VCaP (cell line): ENCODE results near the gene DCXR.

ENCODE experiments used
- H3K27ac ChIP-seq: fragments of 450-650 bp; 2 replicates; pipeline ENCODE4 v1.5.1; 2017
- TF ChIP-seq, protein P1 (sequence below): fragments of 450-650 bp; conservative IDR thresholded peaks from 2 replicates; pipeline ENCODE4 v1.5.1; 2017; ENCODE audit warnings: mild to moderate bottlenecking, moderate library complexity

Gene DCXR

DNA sequence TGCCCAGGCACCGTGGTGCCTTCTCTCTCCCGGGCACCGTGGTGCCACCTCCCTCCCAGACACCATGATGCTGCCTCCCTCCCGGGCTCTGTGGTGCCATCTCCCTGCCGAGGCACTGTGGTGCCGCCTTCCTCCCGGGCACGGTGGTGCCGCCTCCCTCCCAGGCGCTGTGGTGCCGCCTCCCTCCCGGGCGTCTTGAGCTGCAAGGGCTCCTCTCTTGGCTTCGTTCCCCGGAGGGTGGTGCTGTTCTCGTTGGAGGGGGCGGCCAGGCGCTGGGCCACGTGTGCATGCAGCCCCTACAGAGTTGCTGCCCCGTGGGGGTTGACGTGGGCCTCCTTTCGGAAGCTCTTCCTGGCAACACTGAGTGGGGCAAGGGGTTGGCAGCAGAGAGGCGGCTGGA is 23.1 kb downstream of the DCXR start:
- TF ChIP-seq, protein P1, sequence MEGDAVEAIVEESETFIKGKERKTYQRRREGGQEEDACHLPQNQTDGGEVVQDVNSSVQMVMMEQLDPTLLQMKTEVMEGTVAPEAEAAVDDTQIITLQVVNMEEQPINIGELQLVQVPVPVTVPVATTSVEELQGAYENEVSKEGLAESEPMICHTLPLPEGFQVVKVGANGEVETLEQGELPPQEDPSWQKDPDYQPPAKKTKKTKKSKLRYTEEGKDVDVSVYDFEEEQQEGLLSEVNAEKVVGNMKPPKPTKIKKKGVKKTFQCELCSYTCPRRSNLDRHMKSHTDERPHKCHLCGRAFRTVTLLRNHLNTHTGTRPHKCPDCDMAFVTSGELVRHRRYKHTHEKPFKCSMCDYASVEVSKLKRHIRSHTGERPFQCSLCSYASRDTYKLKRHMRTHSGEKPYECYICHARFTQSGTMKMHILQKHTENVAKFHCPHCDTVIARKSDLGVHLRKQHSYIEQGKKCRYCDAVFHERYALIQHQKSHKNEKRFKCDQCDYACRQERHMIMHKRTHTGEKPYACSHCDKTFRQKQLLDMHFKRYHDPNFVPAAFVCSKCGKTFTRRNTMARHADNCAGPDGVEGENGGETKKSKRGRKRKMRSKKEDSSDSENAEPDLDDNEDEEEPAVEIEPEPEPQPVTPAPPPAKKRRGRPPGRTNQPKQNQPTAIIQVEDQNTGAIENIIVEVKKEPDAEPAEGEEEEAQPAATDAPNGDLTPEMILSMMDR, result no peak
- H3K27ac ChIP-seq, result no peak overlapping the region

DNA sequence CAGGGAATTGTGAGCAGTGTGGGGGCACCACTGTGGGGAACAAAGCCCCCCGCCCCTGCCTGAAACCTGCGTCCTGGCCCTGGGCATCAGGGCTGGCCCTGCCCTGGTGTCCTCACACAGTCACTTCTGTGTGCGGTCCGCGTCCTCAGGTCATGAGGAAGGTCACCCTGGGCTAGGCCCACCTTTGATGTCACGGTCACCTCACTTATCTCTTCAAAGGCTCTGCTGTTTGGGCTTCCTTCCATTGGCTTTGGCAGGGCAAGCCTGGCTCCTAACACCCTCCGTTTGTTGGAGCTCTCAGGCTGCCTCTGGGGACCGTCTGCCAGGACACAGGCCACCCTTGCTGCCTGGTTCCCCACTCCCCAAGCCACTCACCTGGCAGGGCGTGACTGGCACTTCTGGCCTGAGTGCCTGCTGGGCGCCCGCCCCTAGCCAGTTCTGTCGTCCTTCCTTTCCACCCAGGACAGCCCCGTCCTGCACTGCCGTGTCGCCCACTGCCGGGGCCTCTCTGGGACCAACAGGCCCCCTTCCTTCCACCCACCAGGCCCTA is 23.6 kb downstream of the DCXR start:
- TF ChIP-seq, protein P1, result no peak
- H3K27ac ChIP-seq, result no peak overlapping the region

DNA sequence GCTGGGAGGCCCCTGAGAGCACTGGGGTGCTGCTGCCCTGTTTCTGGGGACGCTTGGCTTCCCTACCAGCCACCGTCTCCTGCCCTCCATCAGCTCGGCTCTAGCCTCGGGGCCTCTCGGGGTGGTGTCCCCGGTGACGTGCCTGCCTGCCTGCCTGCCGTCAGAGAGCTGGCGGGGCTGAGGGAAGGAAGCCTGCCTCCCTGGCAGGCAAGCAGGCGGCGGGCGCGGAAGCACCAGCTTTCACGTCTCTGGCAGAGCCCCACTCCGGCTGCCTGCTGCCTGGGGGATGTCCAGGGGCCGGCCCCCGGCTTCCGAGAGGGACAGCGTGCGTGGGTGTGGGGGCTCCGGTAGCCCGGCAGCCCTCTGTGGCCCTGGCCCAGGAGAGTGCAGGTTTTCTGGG is 24.2 kb downstream of the DCXR start:
- TF ChIP-seq, protein P1, result no peak
- no peak overlapping the region for H3K27ac ChIP-seq

DNA sequence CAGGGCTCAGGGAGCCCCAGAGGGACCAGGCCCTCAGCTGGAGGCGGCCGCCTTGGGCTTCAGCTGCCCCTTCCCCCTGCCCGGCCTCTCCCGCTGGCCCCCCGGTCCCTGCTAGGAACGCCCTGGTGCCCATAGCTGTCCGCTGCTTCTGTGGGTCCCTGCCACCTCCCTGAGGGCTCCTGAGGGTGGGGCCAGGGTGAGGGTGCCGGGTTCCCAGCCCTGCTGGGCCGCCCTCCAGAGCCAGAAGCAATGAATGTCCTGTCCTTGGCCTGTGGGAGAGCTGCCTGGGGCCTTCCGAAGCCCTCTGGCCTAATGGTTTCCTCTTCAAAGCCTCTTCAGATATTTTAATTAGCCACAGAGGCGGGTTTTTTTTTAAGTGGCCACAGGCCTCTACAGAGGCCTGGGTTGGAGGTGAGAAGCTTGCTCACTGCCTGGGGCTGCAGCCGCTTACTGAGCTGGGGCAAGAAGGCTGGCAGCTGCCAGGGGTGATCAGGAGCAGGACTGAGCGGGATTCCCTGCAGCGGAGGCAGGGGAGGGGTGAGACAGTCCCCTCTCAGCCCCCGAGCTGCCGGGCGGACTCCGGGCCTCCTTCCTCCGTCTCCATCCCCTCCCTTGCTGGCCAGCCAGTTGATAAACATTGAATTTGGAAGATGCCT is 24.7 kb downstream of the DCXR start:
- TF ChIP-seq, protein P1, result no peak
- no peak overlapping the region for H3K27ac ChIP-seq

DNA sequence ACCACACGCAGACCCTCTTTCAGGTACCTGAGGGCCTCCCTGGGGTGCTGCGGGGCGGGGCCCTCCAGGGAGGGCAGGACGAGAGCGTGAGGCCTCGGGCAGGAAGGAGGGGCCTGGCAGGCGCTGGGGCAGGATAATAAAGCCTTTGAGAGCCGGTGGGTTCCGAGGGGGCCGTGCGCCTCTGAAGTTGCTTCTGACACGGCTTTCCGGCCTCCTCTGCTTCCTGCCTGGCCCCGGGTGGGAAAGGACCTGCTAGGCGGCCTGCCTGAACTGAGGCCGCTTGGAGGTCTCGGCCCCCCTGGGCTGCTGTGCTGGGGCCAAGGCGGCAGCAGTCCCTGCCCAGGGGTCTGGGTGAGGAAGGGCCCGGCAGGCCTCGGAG is 25.2 kb downstream of the DCXR start:
- H3K27ac ChIP-seq, result no peak overlapping the region
- TF ChIP-seq, protein P1, result no peak

DNA sequence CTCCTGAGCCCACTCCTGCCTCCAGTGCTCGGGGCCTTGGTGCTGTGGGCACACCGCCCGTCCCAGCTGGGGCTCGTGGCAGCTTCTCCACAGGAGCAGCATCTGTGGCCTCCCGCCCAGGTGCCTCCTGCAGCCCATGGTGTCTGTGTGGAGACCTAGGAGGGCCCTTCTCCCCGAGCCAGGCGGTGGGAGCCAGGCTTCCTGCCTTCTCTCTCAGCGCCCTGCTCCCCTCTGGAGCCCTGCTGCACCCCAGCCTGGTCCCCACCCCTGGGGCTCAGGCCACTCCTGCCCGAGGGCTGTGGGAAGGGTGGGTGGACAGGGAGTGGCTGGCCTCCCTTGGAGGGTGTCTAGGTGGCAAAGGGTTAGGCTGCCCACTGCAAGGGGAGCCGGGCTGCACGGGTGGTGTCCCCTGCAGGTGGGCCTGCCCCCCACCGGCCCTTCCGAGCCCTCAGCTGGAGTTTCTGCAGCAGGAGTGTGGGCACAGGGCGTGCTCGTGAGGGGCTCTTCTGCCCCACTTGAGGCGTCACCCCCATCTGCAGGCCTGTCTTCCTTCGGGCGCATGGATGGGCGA is 25.8 kb downstream of the DCXR start:
- TF ChIP-seq, protein P1, result no peak

DNA sequence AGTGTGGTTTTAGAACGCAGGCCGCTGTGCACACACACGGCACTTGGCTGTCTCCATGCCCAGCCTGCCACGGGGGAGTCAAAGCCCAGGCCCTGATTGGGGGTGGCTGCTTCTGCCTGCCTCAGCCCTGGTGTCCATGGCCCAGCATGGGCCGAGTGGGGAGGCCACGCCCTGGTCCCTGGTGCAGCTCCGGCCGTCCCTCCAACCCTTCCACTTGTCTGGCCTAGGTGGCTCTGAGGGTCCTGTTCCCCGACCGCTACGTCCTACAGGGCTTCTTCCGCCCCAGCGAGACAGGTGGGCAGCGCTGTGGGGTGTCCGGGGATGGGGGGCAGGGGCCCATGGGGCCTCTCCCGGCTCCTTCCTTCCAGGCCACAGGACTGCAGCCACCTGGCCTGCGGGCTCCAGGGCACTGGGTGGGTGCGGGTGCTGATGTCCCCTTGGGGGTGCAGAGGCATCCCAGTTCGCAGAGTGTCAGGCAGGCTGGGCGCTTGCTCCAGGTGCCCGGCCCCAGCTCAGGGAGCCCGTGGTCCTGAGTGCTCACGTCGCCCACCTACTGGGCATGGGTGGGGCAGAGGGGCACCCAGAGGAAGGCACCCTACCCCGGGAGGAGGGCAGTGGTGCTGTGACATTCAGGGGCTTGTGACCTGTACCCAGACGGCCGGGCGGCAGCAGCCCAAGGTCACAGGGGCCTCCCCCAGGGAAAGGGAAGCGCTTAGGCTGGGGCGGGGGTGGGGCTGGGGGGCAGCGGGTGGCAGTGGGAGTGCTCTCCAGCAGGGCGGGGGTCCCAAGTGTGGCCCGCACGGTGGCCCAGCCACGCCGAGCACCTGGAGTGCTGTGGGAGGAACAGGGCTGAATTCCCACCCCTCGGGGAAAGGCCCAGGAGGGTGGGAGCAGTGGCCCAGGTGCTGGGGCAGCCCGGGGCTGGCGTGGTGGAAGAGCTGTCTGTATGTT is 26.6 kb downstream of the DCXR start:
- H3K27ac ChIP-seq, result no peak overlapping the region
- TF ChIP-seq, protein P1, result no peak

More for the DNA sequence above, 25.8 kb downstream of the DCXR start:
- H3K27ac ChIP-seq, result no peak overlapping the region
